HEK293 (cell line): ENCODE measurements around the gene PRKCZ.

Experiments
- MYNN ChIP-seq: fragments of 450-650 bp; formaldehyde crosslinking; IDR thresholded peaks from 2 replicates; pipeline ENCODE4 v1.5.1; 2016; ENCODE audit warnings: missing biosample characterization, missing genetic modification characterization, borderline replicate concordance
- OVOL3 ChIP-seq: fragments of 450-650 bp; formaldehyde crosslinking; IDR thresholded peaks from 2 replicates; pipeline ENCODE4 v1.5.1; 2016; ENCODE audit warnings: missing biosample characterization, missing genetic modification characterization
- PRDM1 ChIP-seq: fragments of 450-650 bp; formaldehyde crosslinking; IDR thresholded peaks from 2 replicates; pipeline ENCODE4; 2016; ENCODE audit warnings: missing biosample characterization, missing genetic modification characterization
- RBAK ChIP-seq: fragments of 450-650 bp; formaldehyde crosslinking; IDR thresholded peaks from 2 replicates; pipeline ENCODE4 v1.5.1; 2016; ENCODE audit warnings: missing biosample characterization, missing genetic modification characterization
- SP3 ChIP-seq: fragments of 450-650 bp; formaldehyde crosslinking; IDR thresholded peaks from 2 replicates; pipeline ENCODE4 v1.5.1; 2016; ENCODE audit warnings: missing biosample characterization, missing genetic modification characterization
- SP7 ChIP-seq: fragments of 450-650 bp; formaldehyde crosslinking; IDR thresholded peaks from 2 replicates; pipeline ENCODE4 v1.5.1; 2016; ENCODE audit warnings: missing biosample characterization, missing genetic modification characterization
- YY1 ChIP-seq: fragments of 450-650 bp; formaldehyde crosslinking; IDR thresholded peaks from 2 replicates; pipeline ENCODE4 v1.5.1; 2018; ENCODE audit warnings: missing biosample characterization, missing genetic modification characterization
- ZFHX2 ChIP-seq: fragments of 450-650 bp; formaldehyde crosslinking; conservative IDR thresholded peaks from 2 replicates; pipeline ENCODE4 v1.5.1; 2016; ENCODE audit warnings: missing biosample characterization, missing genetic modification characterization
- ZFP41 ChIP-seq: fragments of 450-650 bp; formaldehyde crosslinking; IDR thresholded peaks from 2 replicates; pipeline ENCODE4 v1.5.1; 2016; ENCODE audit warnings: missing biosample characterization, missing genetic modification characterization, borderline replicate concordance
- ZNF10 ChIP-seq: fragments of 450-650 bp; formaldehyde crosslinking; IDR thresholded peaks from 2 replicates; pipeline ENCODE4 v1.5.1; 2017; ENCODE audit warnings: missing biosample characterization, missing genetic modification characterization
- ZNF132 ChIP-seq: fragments of 450-650 bp; formaldehyde crosslinking; IDR thresholded peaks from 2 replicates; pipeline ENCODE4 v1.5.1; 2017; ENCODE audit warnings: missing biosample characterization, missing genetic modification characterization, borderline replicate concordance
- ZNF23 ChIP-seq: fragments of 450-650 bp; formaldehyde crosslinking; IDR thresholded peaks from 2 replicates; pipeline ENCODE4 v1.5.1; 2016; ENCODE audit warnings: missing biosample characterization, missing genetic modification characterization, borderline replicate concordance
- ZNF324 ChIP-seq: fragments of 450-650 bp; formaldehyde crosslinking; IDR thresholded peaks from 2 replicates; pipeline ENCODE4 v1.5.1; 2016; ENCODE audit warnings: missing biosample characterization, missing genetic modification characterization
- ZNF394 ChIP-seq: fragments of 450-650 bp; formaldehyde crosslinking; IDR thresholded peaks from 2 replicates; pipeline ENCODE4 v1.5.1; 2016; ENCODE audit warnings: missing biosample characterization, missing genetic modification characterization, mild to moderate bottlenecking, moderate library complexity, borderline replicate concordance
- ZNF501 ChIP-seq: fragments of 450-650 bp; formaldehyde crosslinking; IDR thresholded peaks from 2 replicates; pipeline ENCODE4 v1.5.1; 2016; ENCODE audit warnings: missing biosample characterization, missing genetic modification characterization
- ZNF555 ChIP-seq: fragments of 450-650 bp; formaldehyde crosslinking; conservative IDR thresholded peaks from 2 replicates; pipeline ENCODE4 v1.5.1; 2017; ENCODE audit warnings: missing biosample characterization, mild to moderate bottlenecking, missing genetic modification characterization, inconsistent platforms
- ZNF571 ChIP-seq: fragments of 450-650 bp; formaldehyde crosslinking; IDR thresholded peaks from 2 replicates; pipeline ENCODE4 v1.5.0; 2017; ENCODE audit warnings: missing biosample characterization, missing genetic modification characterization
- ZNF596 ChIP-seq: fragments of 450-650 bp; IDR thresholded peaks from 2 replicates; pipeline ENCODE4 v1.5.0; 2018; ENCODE audit warnings: missing biosample characterization, mild to moderate bottlenecking, missing genetic modification characterization, moderate library complexity
- ZNF629 ChIP-seq: fragments of 450-650 bp; formaldehyde crosslinking; IDR thresholded peaks from 2 replicates; pipeline ENCODE4 v1.5.1; 2017; ENCODE audit warnings: missing biosample characterization, missing genetic modification characterization
- ZNF654 ChIP-seq: fragments of 450-650 bp; formaldehyde crosslinking; IDR thresholded peaks from 2 replicates; pipeline ENCODE4 v1.5.1; 2016; ENCODE audit warnings: low read depth, missing biosample characterization, missing genetic modification characterization
- ZNF658 ChIP-seq: fragments of 450-650 bp; formaldehyde crosslinking; IDR thresholded peaks from 2 replicates; pipeline ENCODE4; 2016; ENCODE audit warnings: missing biosample characterization, missing genetic modification characterization
- ZNF664 ChIP-seq: fragments of 450-650 bp; formaldehyde crosslinking; IDR thresholded peaks from 2 replicates; pipeline ENCODE4 v1.5.1; 2016; ENCODE audit warnings: missing biosample characterization, missing genetic modification characterization
- ZNF704 ChIP-seq: fragments of 450-650 bp; formaldehyde crosslinking; IDR thresholded peaks from 2 replicates; pipeline ENCODE4 v1.5.1; 2016; ENCODE audit warnings: missing biosample characterization, missing genetic modification characterization
- ZNF777 ChIP-seq: fragments of 450-650 bp; formaldehyde crosslinking; IDR thresholded peaks from 2 replicates; pipeline ENCODE4 v1.5.1; 2017; ENCODE audit warnings: missing biosample characterization, missing genetic modification characterization, borderline replicate concordance
- ZNF843 ChIP-seq: fragments of 450-650 bp; formaldehyde crosslinking; IDR thresholded peaks from 2 replicates; pipeline ENCODE4 v1.5.1; 2016; ENCODE audit warnings: missing biosample characterization, missing genetic modification characterization
- ZSCAN30 ChIP-seq: fragments of 450-650 bp; IDR thresholded peaks from 2 replicates; pipeline ENCODE4 v1.5.1; 2018; ENCODE audit warnings: missing biosample characterization, mild to moderate bottlenecking, missing genetic modification characterization, moderate library complexity
- ZXDB ChIP-seq: fragments of 450-650 bp; formaldehyde crosslinking; IDR thresholded peaks from 2 replicates; pipeline ENCODE4 v1.5.1; 2016; ENCODE audit warnings: missing biosample characterization, missing genetic modification characterization
- TF ChIP-seq, protein P1 (sequence below): fragments of 450-650 bp; formaldehyde crosslinking; IDR thresholded peaks from 2 replicates; pipeline ENCODE4 v1.5.1; 2016; ENCODE audit warnings: missing biosample characterization, missing genetic modification characterization, low read depth
- TF ChIP-seq, protein P2 (sequence below): fragments of 450-650 bp; formaldehyde crosslinking; IDR thresholded peaks from 2 replicates; pipeline ENCODE4 v1.5.1; 2016; ENCODE audit warnings: missing biosample characterization, missing genetic modification characterization
- TF ChIP-seq, protein P3 (sequence below): fragments of 450-650 bp; formaldehyde crosslinking; IDR thresholded peaks from 2 replicates; pipeline ENCODE4 v1.5.1; 2016; ENCODE audit warnings: missing biosample characterization, missing genetic modification characterization
- TF ChIP-seq, protein P4 (sequence below): fragments of 450-650 bp; formaldehyde crosslinking; IDR thresholded peaks from 2 replicates; pipeline ENCODE4 v1.5.1; 2016; ENCODE audit warnings: missing biosample characterization, missing genetic modification characterization
- TF ChIP-seq, protein P5 (sequence below): fragments of 450-650 bp; formaldehyde crosslinking; IDR thresholded peaks from 2 replicates; pipeline ENCODE4 v1.5.1; 2016; ENCODE audit warnings: missing biosample characterization, missing genetic modification characterization

The PRKCZ gene

GRCh38 chr1:2230781-2231531, 180.7 kb downstream of the PRKCZ start (continued):
- TF ChIP-seq, protein P1, sequence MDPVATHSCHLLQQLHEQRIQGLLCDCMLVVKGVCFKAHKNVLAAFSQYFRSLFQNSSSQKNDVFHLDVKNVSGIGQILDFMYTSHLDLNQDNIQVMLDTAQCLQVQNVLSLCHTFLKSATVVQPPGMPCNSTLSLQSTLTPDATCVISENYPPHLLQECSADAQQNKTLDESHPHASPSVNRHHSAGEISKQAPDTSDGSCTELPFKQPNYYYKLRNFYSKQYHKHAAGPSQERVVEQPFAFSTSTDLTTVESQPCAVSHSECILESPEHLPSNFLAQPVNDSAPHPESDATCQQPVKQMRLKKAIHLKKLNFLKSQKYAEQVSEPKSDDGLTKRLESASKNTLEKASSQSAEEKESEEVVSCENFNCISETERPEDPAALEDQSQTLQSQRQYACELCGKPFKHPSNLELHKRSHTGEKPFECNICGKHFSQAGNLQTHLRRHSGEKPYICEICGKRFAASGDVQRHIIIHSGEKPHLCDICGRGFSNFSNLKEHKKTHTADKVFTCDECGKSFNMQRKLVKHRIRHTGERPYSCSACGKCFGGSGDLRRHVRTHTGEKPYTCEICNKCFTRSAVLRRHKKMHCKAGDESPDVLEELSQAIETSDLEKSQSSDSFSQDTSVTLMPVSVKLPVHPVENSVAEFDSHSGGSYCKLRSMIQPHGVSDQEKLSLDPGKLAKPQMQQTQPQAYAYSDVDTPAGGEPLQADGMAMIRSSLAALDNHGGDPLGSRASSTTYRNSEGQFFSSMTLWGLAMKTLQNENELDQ (tag by site-specific recombination) = no peak
- TF ChIP-seq ZNF704 (tag by site-specific recombination) (no peak), RBAK (no peak), ZNF596 (tag by site-specific recombination) (no peak), ZNF654 (tag by site-specific recombination) (no peak), OVOL3 (tag by site-specific recombination) (no peak), ZFP41 (tag by site-specific recombination) (no peak), ZNF777 (tag by site-specific recombination) (no peak), ZNF394 (tag by site-specific recombination) (no peak), ZNF10 (tag by site-specific recombination) (no peak), SP7 (tag by site-specific recombination) (no peak), PRDM1 (tag by site-specific recombination) (no peak), SP3 (tag by site-specific recombination) (no peak), ZNF555 (tag by site-specific recombination) (no peak), ZNF658 (tag by site-specific recombination) (no peak), ZNF23 (tag by site-specific recombination) (no peak), ZNF132 (no peak), ZNF501 (tag by site-specific recombination) (0 out of 2 replicates have a peak, but pooled peaks have one; percentile 2), ZNF629 (tag by site-specific recombination) (peak; percentile 29; the same call in 1 of the 2 replicates), ZSCAN30 (tag by site-specific recombination) (no peak), ZXDB (0 out of 2 replicates have a peak, but pooled peaks have one; percentile 8), ZNF571 (no peak), ZFHX2 (tag by site-specific recombination) (peak; percentile 23; the same call in 1 of the 2 replicates), ZNF324 (tag by site-specific recombination) (no peak), YY1 (tag by site-specific recombination) (no peak), ZNF843 (tag by site-specific recombination) (no peak), MYNN (tag by site-specific recombination) (no peak), ZNF664 (tag by site-specific recombination) (no peak)
- TF ChIP-seq, protein P2, sequence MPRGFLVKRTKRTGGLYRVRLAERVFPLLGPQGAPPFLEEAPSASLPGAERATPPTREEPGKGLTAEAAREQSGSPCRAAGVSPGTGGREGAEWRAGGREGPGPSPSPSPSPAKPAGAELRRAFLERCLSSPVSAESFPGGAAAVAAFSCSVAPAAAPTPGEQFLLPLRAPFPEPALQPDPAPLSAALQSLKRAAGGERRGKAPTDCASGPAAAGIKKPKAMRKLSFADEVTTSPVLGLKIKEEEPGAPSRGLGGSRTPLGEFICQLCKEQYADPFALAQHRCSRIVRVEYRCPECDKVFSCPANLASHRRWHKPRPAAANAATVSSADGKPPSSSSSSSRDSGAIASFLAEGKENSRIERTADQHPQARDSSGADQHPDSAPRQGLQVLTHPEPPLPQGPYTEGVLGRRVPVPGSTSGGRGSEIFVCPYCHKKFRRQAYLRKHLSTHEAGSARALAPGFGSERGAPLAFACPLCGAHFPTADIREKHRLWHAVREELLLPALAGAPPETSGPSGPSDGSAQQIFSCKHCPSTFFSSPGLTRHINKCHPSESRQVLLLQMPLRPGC (tag by site-specific recombination) = no peak
- TF ChIP-seq, protein P3, sequence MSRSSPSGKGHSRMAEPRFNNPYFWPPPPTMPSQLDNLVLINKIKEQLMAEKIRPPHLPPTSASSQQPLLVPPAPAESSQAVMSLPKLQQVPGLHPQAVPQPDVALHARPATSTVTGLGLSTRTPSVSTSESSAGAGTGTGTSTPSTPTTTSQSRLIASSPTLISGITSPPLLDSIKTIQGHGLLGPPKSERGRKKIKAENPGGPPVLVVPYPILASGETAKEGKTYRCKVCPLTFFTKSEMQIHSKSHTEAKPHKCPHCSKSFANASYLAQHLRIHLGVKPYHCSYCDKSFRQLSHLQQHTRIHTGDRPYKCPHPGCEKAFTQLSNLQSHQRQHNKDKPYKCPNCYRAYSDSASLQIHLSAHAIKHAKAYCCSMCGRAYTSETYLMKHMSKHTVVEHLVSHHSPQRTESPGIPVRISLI (tag by site-specific recombination) = no peak
- TF ChIP-seq, protein P4, sequence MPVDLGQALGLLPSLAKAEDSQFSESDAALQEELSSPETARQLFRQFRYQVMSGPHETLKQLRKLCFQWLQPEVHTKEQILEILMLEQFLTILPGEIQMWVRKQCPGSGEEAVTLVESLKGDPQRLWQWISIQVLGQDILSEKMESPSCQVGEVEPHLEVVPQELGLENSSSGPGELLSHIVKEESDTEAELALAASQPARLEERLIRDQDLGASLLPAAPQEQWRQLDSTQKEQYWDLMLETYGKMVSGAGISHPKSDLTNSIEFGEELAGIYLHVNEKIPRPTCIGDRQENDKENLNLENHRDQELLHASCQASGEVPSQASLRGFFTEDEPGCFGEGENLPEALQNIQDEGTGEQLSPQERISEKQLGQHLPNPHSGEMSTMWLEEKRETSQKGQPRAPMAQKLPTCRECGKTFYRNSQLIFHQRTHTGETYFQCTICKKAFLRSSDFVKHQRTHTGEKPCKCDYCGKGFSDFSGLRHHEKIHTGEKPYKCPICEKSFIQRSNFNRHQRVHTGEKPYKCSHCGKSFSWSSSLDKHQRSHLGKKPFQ = 0 out of 2 replicates have a peak, but pooled peaks have one; percentile 10
- TF ChIP-seq, protein P5, sequence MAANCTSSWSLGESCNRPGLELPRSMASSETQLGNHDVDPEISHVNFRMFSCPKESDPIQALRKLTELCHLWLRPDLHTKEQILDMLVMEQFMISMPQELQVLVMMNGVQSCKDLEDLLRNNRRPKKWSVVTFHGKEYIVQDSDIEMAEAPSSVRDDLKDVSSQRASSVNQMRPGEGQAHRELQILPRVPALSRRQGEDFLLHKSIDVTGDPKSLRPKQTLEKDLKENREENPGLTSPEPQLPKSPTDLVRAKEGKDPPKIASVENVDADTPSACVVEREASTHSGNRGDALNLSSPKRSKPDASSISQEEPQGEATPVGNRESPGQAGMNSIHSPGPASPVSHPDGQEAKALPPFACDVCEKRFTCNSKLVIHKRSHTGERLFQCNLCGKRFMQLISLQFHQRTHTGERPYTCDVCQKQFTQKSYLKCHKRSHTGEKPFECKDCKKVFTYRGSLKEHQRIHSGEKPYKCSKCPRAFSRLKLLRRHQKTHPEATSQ (tag by site-specific recombination) = no peak
